Measurements from ENCODE around the gene CDH23.

CDH23 gene

GRCh38 chr10:71582506-71583475 is 186.1 kb downstream of the CDH23 start:
- DNase-seq (ENCODE audit: low spot score), result no peak

GRCh38 chr10:71584461-71584860 is 187.7 kb downstream of the CDH23 start:
- DNase-seq (ENCODE audit: low spot score), result no peak

- DNase-seq (ENCODE audit: low spot score), result no peak
These were observed 188.3 kb downstream of the CDH23 start for GRCh38 chr10:71584902-71585563.

GRCh38 chr10:71585564-71586290 is 189.0 kb downstream of the CDH23 start:
- no peak for DNase-seq (ENCODE audit: low spot score)

- no peak for DNase-seq (ENCODE audit: low spot score)
These were observed 191.3 kb downstream of the CDH23 start for GRCh38 chr10:71587941-71588573.

GRCh38 chr10:71588685-71589084 is 192.0 kb downstream of the CDH23 start:
- DNase-seq (ENCODE audit: low spot score), result no peak

GRCh38 chr10:71589617-71590551 is 193.2 kb downstream of the CDH23 start:
- DNase-seq (ENCODE audit: low spot score), result no peak

GRCh38 chr10:71590781-71591350 is 194.1 kb downstream of the CDH23 start:
- no peak for DNase-seq (ENCODE audit: low spot score)

- DNase-seq (ENCODE audit: low spot score), result no peak
These were observed 198.3 kb downstream of the CDH23 start for GRCh38 chr10:71594934-71595571.

GRCh38 chr10:71595649-71596048 is 198.9 kb downstream of the CDH23 start:
- DNase-seq (ENCODE audit: low spot score), result no peak

- DNase-seq (ENCODE audit: low spot score), result no peak
These were observed 199.4 kb downstream of the CDH23 start for GRCh38 chr10:71596127-71596526.

GRCh38 chr10:71596759-71597158 is 200.0 kb downstream of the CDH23 start:
- DNase-seq (ENCODE audit: low spot score), result no peak

GRCh38 chr10:71597821-71598498 is 201.2 kb downstream of the CDH23 start:
- no peak for DNase-seq (ENCODE audit: low spot score)

- no peak for DNase-seq (ENCODE audit: low spot score)
These were observed 201.9 kb downstream of the CDH23 start for GRCh38 chr10:71598621-71599055.

GRCh38 chr10:71599518-71599917 is 202.8 kb downstream of the CDH23 start:
- no peak for DNase-seq (ENCODE audit: low spot score)

GRCh38 chr10:71600242-71600641 is 203.5 kb downstream of the CDH23 start:
- peak; percentile 6 for DNase-seq (ENCODE audit: low spot score)

GRCh38 chr10:71600849-71601248 is 204.1 kb downstream of the CDH23 start:
- DNase-seq (ENCODE audit: low spot score), result peak; percentile 21

GRCh38 chr10:71601273-71601672 is 204.6 kb downstream of the CDH23 start:
- DNase-seq (ENCODE audit: low spot score), result no peak

GRCh38 chr10:71603150-71603549 is 206.4 kb downstream of the CDH23 start:
- DNase-seq (ENCODE audit: low spot score), result no peak

All from activated CD4-positive, alpha-beta T cell treated with anti-CD3 and anti-CD28 coated beads, Interleukin-2, Interleukin-4, amounts not matched to agents 100 ng/mL and 50 ng/mL, durations not matched to agents 16 hours and 8 hours (primary cell).